Upper lobe of left lung (tissue), 4 donors: ENCODE measurements around the gene STH.

Source experiments
- POLR2A ChIP-seq, 4 donors: fragments of 450-650 bp; IDR thresholded peaks; one replicate each; pipeline ENCODE4 v1.5.1; 2016 to 2017; ENCODE audit warnings: antibody characterized with exemption in 4 of 4, mild to moderate bottlenecking in 2 of 4
- POLR2AphosphoS5 ChIP-seq, 2 donors: sonication (generic); formaldehyde crosslinking; IDR thresholded peaks; one replicate each; pipeline ENCODE4 v1.5.1; 2017; ENCODE audit warnings: antibody characterized with exemption in 2 of 2
- TF ChIP-seq, protein P1 (sequence below), 6 experiments: fragments of 450-650 bp in 4 of 6; fragments of 200-600 bp in 2 of 6; sonication (generic) in 2 of 6; IDR thresholded peaks; one replicate each; pipeline ENCODE4 v1.5.1; 2016 to 2019; ENCODE audit warnings: antibody characterized with exemption in 6 of 6

DNA sequence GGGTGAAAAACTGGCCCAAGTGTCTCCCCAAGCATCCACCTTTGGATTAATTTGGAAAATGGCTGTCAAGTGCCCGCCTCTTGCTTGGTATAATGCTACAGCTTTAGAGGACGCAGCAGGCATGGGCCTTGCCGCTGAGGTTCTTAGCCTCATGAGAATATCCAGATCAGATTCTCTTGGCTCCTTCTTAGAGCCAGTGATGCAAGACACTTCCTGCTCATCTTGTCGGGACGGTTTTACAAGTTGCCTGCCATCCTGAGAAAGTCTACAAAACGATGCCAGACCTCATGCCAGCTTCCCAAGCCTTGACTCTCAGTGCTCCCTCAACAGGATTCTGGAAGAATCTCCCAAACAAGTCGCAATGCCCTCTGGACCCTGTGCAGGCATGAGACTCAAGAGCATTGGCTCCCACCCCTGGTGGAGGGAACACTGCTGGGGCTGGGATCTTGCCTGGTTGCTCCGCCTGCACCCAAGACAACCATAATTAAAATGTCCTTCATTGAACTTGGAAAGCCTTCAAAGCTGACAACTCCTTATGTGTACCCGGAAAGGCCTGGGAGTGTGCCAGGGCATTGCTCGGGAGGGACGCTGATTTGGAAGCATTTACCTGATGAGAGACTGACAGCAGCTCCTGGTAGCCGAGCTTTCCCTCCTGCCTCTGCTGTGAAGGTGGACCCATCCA is 25.8 kb upstream of the STH start:
- TF ChIP-seq, protein P1, sequence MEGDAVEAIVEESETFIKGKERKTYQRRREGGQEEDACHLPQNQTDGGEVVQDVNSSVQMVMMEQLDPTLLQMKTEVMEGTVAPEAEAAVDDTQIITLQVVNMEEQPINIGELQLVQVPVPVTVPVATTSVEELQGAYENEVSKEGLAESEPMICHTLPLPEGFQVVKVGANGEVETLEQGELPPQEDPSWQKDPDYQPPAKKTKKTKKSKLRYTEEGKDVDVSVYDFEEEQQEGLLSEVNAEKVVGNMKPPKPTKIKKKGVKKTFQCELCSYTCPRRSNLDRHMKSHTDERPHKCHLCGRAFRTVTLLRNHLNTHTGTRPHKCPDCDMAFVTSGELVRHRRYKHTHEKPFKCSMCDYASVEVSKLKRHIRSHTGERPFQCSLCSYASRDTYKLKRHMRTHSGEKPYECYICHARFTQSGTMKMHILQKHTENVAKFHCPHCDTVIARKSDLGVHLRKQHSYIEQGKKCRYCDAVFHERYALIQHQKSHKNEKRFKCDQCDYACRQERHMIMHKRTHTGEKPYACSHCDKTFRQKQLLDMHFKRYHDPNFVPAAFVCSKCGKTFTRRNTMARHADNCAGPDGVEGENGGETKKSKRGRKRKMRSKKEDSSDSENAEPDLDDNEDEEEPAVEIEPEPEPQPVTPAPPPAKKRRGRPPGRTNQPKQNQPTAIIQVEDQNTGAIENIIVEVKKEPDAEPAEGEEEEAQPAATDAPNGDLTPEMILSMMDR (IDR thresholded peaks at IDR 0.05) = no peak
- TF ChIP-seq POLR2AphosphoS5 (IDR thresholded peaks at IDR 0.05) = no peak
- no peak for TF ChIP-seq POLR2A (IDR thresholded peaks at IDR 0.05)
